GM15510 (cell line): ENCODE data around the gene GATAD1.
"Not testable (repeated sequence)": the region's sequence is repeated elsewhere in the genome, so short reads cannot be mapped to it uniquely, and the experiment has no call there.

Experiments used
- POLR2A ChIP-seq: IDR thresholded peaks from 3 replicates; pipeline ENCODE4 v1.6.1; 2011; ENCODE audit warnings: borderline replicate concordance; ENCODE audit not compliant: insufficient read length; ENCODE audit errors: extremely low read depth

Gene GATAD1

GRCh38 chr7:92466682-92467081 lies 19.4 kb downstream of the GATAD1 start:
- TF ChIP-seq POLR2A = no peak

DNA sequence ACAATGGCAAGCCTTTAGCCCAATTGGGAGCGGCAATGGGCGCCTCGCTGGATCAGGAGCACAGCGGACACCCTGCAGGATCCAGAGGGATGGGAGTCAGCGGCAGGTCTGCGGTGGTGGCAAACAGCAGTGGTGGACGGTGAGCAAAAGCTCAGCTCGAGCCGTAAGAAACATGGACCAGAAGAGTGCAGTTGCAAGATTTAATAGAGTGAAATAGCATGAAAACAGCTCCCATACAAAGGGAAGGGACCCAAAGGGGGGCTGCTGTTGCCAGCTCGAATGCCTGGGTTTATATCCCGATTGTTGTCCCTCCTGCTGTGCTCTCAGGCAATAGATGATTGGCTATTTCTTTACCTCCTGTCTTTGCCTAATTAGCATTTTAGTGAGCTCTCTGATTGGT lies 30.4 kb downstream of the GATAD1 start, which contains the start of gene ERVW-1:
ERVW-1 (minus strand) TSS at position 266 of the 400 bp plus-strand sequence. CDS start 7,565 bp downstream, outside the sequence.
- not testable (repeated sequence) for TF ChIP-seq POLR2A

DNA sequence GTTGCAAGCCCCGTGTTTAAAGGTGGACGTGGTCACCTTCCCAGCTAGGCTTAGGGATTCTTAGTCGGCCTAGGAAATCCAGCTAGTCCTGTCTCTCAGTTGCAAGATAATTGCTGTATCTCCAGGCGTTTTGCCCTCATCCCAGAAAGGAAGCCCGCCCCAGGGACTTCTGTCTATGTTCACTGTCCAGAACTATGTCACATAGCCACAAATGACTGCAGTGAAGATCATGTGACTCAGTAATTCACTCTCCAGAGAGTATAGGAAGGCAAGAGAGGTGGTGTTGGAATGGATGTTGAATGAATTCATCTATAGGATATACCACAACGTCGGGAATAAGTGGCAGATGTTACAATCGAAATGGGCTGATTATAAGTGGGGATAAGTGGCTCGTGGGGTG lies 30.8 kb downstream of the GATAD1 start:
- TF ChIP-seq POLR2A = no peak

- no peak for TF ChIP-seq POLR2A
Observed at GRCh38 chr7:92478711-92479110, 31.4 kb downstream of the GATAD1 start.

DNA sequence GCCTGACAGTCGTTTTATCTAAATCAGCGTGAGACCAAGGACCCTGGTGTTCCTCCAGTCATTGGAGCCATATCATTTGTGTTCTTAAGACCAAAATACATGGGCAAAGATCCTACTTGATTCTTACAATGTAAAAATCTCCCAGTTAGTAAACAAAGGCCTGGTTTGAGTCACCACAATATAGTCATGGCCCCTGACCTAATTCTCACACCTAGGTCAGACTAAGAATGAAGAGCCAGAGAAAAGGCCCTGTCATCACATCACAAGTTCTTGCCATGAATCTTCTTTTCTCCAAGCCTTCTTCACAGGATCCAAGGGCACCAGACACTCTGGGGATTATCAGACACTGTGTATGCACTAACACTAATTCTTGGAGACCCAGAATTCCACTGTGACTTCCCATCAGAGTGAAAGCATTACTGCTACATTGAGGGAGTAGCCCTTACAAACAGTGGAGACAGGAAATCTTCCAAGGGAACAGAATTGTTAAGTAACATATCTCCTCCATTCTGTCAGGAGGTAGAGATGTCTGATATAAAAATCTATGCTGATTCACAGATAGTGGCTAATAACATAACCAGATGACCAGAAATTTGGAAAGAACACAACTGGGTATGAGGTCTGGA lies 38.1 kb downstream of the GATAD1 start:
- no peak for TF ChIP-seq POLR2A

DNA sequence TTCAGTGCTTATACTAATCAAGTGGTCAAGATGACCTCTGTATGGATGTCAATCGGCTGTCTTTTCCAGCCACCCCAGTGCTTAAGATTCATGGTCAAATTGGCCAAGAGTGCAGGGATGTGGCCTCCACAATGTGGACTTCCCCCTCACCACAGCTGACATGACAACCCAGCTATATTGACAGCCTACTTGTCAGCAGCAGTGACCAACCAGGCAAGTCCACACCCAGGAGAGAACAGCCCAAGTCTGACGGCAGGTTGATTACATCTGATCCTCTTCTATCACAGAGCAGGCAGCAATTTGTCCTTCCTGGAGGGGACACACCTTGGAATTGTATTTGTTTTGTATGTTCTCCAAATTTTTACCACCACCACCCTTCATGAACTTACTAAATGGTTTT lies 38.7 kb downstream of the GATAD1 start:
- TF ChIP-seq POLR2A = no peak

GRCh38 chr7:92487804-92488203 lies 40.5 kb downstream of the GATAD1 start:
- no peak for TF ChIP-seq POLR2A

DNA sequence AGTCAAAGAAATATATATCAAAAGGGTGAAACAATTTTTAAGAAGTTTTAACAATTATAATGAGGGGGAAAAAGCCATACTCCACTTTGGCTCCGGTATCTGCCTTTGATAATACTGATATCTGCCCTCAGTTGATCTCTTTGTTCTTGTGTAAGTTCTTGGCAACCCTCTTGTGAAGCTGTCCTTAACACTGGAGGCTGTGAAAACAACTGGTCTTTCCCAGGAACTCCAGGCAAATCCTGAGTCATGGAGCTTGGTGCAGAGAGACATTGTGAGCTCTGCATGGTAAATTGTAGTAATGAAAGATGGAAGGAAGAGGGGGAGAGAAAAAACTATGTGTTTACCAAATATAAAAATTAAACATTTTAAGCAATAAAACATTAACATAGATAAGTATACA lies 42.4 kb downstream of the GATAD1 start:
- no peak for TF ChIP-seq POLR2A

- no peak for TF ChIP-seq POLR2A
Observed at GRCh38 chr7:92496876-92497275, 49.6 kb downstream of the GATAD1 start.

GRCh38 chr7:92498557-92498956 lies 51.3 kb downstream of the GATAD1 start:
- TF ChIP-seq POLR2A = no peak

DNA sequence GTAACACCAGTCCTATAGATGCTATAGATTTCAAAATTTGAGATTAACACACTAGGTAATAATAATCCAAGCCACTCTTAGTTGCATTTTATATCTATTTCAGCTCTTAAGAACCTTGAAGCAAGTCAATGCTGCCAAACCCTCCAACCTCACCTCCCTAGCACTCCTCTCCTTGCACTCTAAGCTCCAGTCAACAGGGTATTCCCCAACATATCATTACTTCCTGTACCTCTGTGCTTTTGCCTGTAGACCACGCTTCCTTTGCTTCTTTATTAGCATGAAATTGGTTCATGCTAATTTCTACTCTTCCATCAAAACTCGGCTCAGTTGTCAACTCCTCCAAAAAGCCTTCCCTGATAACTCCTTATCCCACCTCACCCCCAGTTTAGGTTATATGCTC lies 56.5 kb downstream of the GATAD1 start:
- no peak for TF ChIP-seq POLR2A

- no peak for TF ChIP-seq POLR2A
Observed at GRCh38 chr7:92504563-92504962, 57.3 kb downstream of the GATAD1 start.

DNA sequence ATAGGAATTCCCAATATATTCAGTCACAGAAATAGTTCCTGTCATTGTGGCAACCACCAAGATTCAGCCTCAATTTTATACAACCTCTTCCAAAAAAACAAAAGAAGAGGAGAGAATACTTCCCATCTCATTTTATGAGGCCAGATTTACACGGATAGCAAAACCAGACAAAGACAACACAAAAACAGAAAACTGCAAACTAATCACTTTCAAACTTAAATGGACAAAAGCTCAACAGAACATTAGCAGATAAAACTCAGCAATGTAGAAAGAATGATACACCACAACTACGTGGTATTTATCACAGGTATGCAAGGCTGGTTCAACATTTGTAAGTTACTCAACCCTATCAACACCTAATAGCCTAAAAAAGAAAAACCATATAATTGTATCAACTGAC lies 59.1 kb downstream of the GATAD1 start:
- no peak for TF ChIP-seq POLR2A

- no peak for TF ChIP-seq POLR2A
Observed at GRCh38 chr7:92508946-92509345, 61.7 kb downstream of the GATAD1 start.
